AG04450 (cell line): Measurements from ENCODE around the gene HAPSTR1. TPM values are rescaled to one million over a fixed set of nuclear protein-coding genes. Genes with fewer than 3 reads are reported as not detected.

Source experiments
- CTCF ChIA-PET: fragments of 300-600, 350-600 bp; formaldehyde crosslinking; extraction: SDS; loops from one replicate; lab custom pipeline; 2022; ENCODE audit warnings: antibody characterized with exemption, inconsistent platforms; lab: Charles Lee
- POLR2A ChIA-PET: fragments of 350-600 bp; formaldehyde crosslinking; extraction: SDS; loops from one replicate; lab custom pipeline; 2021; ENCODE audit warnings: antibody characterized with exemption, inconsistent platforms; lab: Yijun Ruan, JAX
- DNase-seq: peaks from one replicate; pipeline ENCODE4 v3.0.0-alpha.2; 2011; ENCODE audit warnings: low read depth, low spot score
- H3K27ac ChIP-seq: one replicate; pipeline ENCODE4 v1.5.1; 2012; ENCODE audit warnings: low read depth, low read length, control low read depth
- H3K27me3 ChIP-seq: one replicate; pipeline ENCODE4 v1.6.0; 2012; ENCODE audit warnings: low read length; ENCODE audit not compliant: control insufficient read depth, insufficient read depth
- H3K4me3 ChIP-seq: 2 replicates; pipeline ENCODE4 v1.5.1; 2011; ENCODE audit warnings: mild to moderate bottlenecking, low read depth, low read length, control low read depth
- H3K9me3 ChIP-seq: 2 replicates; pipeline ENCODE4 v1.5.1; 2012; ENCODE audit warnings: low read length; ENCODE audit not compliant: control insufficient read depth, insufficient read depth
- CTCF ChIP-seq: IDR thresholded peaks from 2 replicates; pipeline ENCODE4 v1.5.1; 2011; ENCODE audit warnings: low read depth, low read length, control low read depth, inconsistent platforms
- polyA plus RNA-seq: library from polyadenylated mRNA; depleted of rRNA; stranded (reverse); fragments of >200 nt; gene quantifications from 2 replicates; pipeline ENCODE4 v1.2.3, GENCODE V29; 2011; rRNA removed

The HAPSTR1 gene
- polyA plus RNA-seq, 1 experiment, result 40.3 TPM

- ChIA-PET POLR2A (no interaction called here), CTCF (interaction anchor here (2.7 to 4.2 kb wide), 2 partner anchors 10 to 128 kb away, joined by 18 to 31 read pairs; no protein-coding TSS in a partner anchor)
- Histone ChIP-seq H3K4me3 (no peak overlapping the region), H3K9me3 (no peaks in the 10 kb centered on the region), H3K27ac (no peak overlapping the region), H3K27me3 (no peaks in the 10 kb centered on the region)
- DNase-seq, result no peak
- TF ChIP-seq CTCF, result no peak
Measured at GRCh38 chr16:9136596-9136995, 45.2 kb downstream of the HAPSTR1 start.

GRCh38 chr16:9138021-9138680, 46.7 kb downstream of the HAPSTR1 start:
- Histone ChIP-seq H3K27ac (no peak overlapping the region), H3K9me3 (no peaks in the 10 kb centered on the region), H3K27me3 (no peaks in the 10 kb centered on the region), H3K4me3 (no peak overlapping the region)
- CTCF ChIA-PET, result interaction anchor here (0.5 to 4.2 kb wide), 26 partner anchors 8 to 1600 kb away, joined by 3 to 31 read pairs (median 4); no protein-coding TSS in a partner anchor
- TF ChIP-seq CTCF, result no peak
- POLR2A ChIA-PET, result interaction anchor here (1.4 kb wide), 1 partner anchor 14 kb away, joined by 5 read pairs; no protein-coding TSS in a partner anchor
- DNase-seq, result no peak

GRCh38 chr16:9138731-9139501, 47.5 kb downstream of the HAPSTR1 start:
- CTCF ChIA-PET, result interaction anchor here (0.5 to 4.2 kb wide), 38 partner anchors 9 to 1599 kb away, joined by 3 to 31 read pairs (median 4); no protein-coding TSS in a partner anchor
- Histone ChIP-seq H3K27me3 (no peaks in the 10 kb centered on the region), H3K4me3 (peak overlapping the region; percentile 43), H3K27ac (no peak overlapping the region), H3K9me3 (no peaks in the 10 kb centered on the region)
- TF ChIP-seq CTCF, result peak; percentile 97
- POLR2A ChIA-PET, result interaction anchor here (1.4 kb wide), 1 partner anchor 13 kb away, joined by 5 read pairs; no protein-coding TSS in a partner anchor
- no peak for DNase-seq

- Histone ChIP-seq H3K27ac (no peak overlapping the region), H3K9me3 (no peaks in the 10 kb centered on the region), H3K27me3 (no peaks in the 10 kb centered on the region), H3K4me3 (no peak overlapping the region)
- ChIA-PET CTCF (interaction anchor here (0.6 to 3.4 kb wide), 8 partner anchors 8 to 1370 kb away, joined by 3 to 29 read pairs (median 8); no protein-coding TSS in a partner anchor), POLR2A (interaction anchor here (1.4 kb wide), 1 partner anchor 12 kb away, joined by 5 read pairs; no protein-coding TSS in a partner anchor)
- no peak for TF ChIP-seq CTCF
- DNase-seq, result no peak
Measured at GRCh38 chr16:9139965-9140364, 48.5 kb downstream of the HAPSTR1 start.

Other genes with a start within 250 kb of the HAPSTR1 start
- 65.5 and 91.1 TPM in 2 replicates for gene CARHSP1, start 222.6 kb upstream of the HAPSTR1 start, polyA plus RNA-seq
- gene LITAFD, start 209.3 kb upstream of the HAPSTR1 start, polyA plus RNA-seq, result not detected in 2 replicates
- 26.9 and 35.5 TPM in 2 replicates for gene USP7, start 127.7 kb upstream of the HAPSTR1 start, polyA plus RNA-seq